IMR-90 (cell line): ENCODE measurements around the gene CCDC28B. TPM values are rescaled to one million over a fixed set of nuclear protein-coding genes. Genes with fewer than 3 reads are reported as not detected.

Source experiments
- ATAC-seq: fragments of 200-7000 bp; cut with Tn5 transposase; 2 replicates; pipeline ENCODE4 v1.9.1; 2020; ENCODE audit warnings: low read depth, mild to moderate bottlenecking, moderate library complexity
- BruUV-seq: library from RNA; stranded (reverse); fragments of 400-500 nt; replicated peaks from 2 replicates; lab custom pipeline; 2021; lab: Mats Ljungman, UMichigan
- CTCF ChIA-PET: fragments of 300-600 bp; formaldehyde crosslinking; extraction: SDS; loops from one replicate; lab custom pipeline; 2021; ENCODE audit warnings: antibody characterized with exemption; lab: Yijun Ruan, JAX
- POLR2A ChIA-PET: fragments of 300-600 bp; sonication (Branson Sonifier 250); formaldehyde crosslinking; loops from one replicate; lab custom pipeline; 2022; ENCODE audit warnings: antibody characterized with exemption; ENCODE audit not compliant: unreplicated experiment; lab: Charles Lee
- DNase-seq: peaks from one replicate; pipeline ENCODE4 v3.0.0; 2013
- H2AFZ ChIP-seq: replicated peaks from 2 replicates; pipeline ENCODE3; 2013; ENCODE audit warnings: low read length, mild to moderate bottlenecking; ENCODE audit not compliant: poor library complexity
- H2AK5ac ChIP-seq: 2 replicates; pipeline ENCODE4 v1.6.1; 2013; ENCODE audit warnings: low read depth, low read length, inconsistent platforms
- H2AK9ac ChIP-seq: replicated peaks from 2 replicates; pipeline ENCODE3; 2013; ENCODE audit warnings: mild to moderate bottlenecking, low read depth, low read length, moderate library complexity; ENCODE audit not compliant: poor library complexity
- H2BK120ac ChIP-seq: 2 replicates; pipeline ENCODE4 v1.6.1; 2013; ENCODE audit warnings: low read depth, low read length, inconsistent platforms
- H2BK15ac ChIP-seq: 3 replicates; pipeline ENCODE4 v1.6.1; 2013; ENCODE audit warnings: low read depth, low read length, inconsistent platforms
- H2BK20ac ChIP-seq: 2 replicates; pipeline ENCODE4 v1.6.1; 2013; ENCODE audit warnings: low read depth, mild to moderate bottlenecking, inconsistent platforms, low read length, moderate library complexity
- H2BK5ac ChIP-seq: 2 replicates; pipeline ENCODE4 v1.6.1; 2013; ENCODE audit warnings: mild to moderate bottlenecking, low read depth, low read length, inconsistent platforms; ENCODE audit not compliant: poor library complexity, severe bottlenecking
- H3K14ac ChIP-seq: replicated peaks from 2 replicates; pipeline ENCODE4 v1.6.1; 2013; ENCODE audit warnings: low read depth, low read length, inconsistent platforms
- H3K18ac ChIP-seq: 2 replicates; pipeline ENCODE4 v1.6.1; 2013; ENCODE audit warnings: low read depth, low read length, control low read depth
- H3K23ac ChIP-seq: 2 replicates; pipeline ENCODE4 v1.6.1; 2013; ENCODE audit warnings: low read depth, low read length, inconsistent platforms
- H3K27ac ChIP-seq: 2 replicates; pipeline ENCODE4 v1.5.1; 2013; ENCODE audit warnings: mild to moderate bottlenecking, control low read depth, low read length; ENCODE audit not compliant: insufficient read depth
- H3K27me3 ChIP-seq: 2 replicates; pipeline ENCODE4 v1.6.1; 2013; ENCODE audit warnings: low read length; ENCODE audit not compliant: control insufficient read depth, insufficient read depth
- H3K36me3 ChIP-seq: 2 replicates; pipeline ENCODE4 v1.6.1; 2013; ENCODE audit warnings: low read length, mixed read lengths; ENCODE audit not compliant: control insufficient read depth, insufficient read depth
- H3K4ac ChIP-seq: 2 replicates; pipeline ENCODE4 v1.6.1; 2013; ENCODE audit warnings: low read depth, low read length, inconsistent platforms
- H3K4me1 ChIP-seq: 2 replicates; pipeline ENCODE4 v1.6.1; 2013; ENCODE audit warnings: low read length, mixed read lengths; ENCODE audit not compliant: control insufficient read depth, insufficient read depth
- H3K4me2 ChIP-seq: 2 replicates; pipeline ENCODE4 v1.6.1; 2013; ENCODE audit warnings: low read depth, mild to moderate bottlenecking, control low read depth, low read length, moderate library complexity
- H3K4me3 ChIP-seq: 2 replicates; pipeline ENCODE4 v1.5.1; 2013; ENCODE audit warnings: low read depth, mild to moderate bottlenecking, control low read depth, low read length, moderate library complexity; ENCODE audit not compliant: insufficient read depth
- H3K56ac ChIP-seq: 2 replicates; pipeline ENCODE4 v1.6.1; 2013; ENCODE audit warnings: low read length, inconsistent platforms; ENCODE audit not compliant: insufficient read depth; ENCODE audit errors: extremely low read depth
- H3K79me1 ChIP-seq, 2 experiments: 2 replicates each; pipeline ENCODE4 v1.6.1; 2013; ENCODE audit warnings: low read length in 2 of 2, inconsistent platforms in 1 of 2, low read depth in 1 of 2
- H3K9ac ChIP-seq: 2 replicates; pipeline ENCODE4 v1.6.1; 2013; ENCODE audit warnings: low read depth, low read length, control low read depth
- H3K9me1 ChIP-seq: 2 replicates; pipeline ENCODE4 v1.6.1; 2013; ENCODE audit warnings: low read length, inconsistent platforms; ENCODE audit not compliant: insufficient read depth
- H3K9me3 ChIP-seq: 2 replicates; pipeline ENCODE4 v1.6.1; 2013; ENCODE audit warnings: low read length; ENCODE audit not compliant: control insufficient read depth, insufficient read depth
- H4K20me1 ChIP-seq: 2 replicates; pipeline ENCODE4 v1.6.1; 2013; ENCODE audit warnings: low read length, inconsistent platforms; ENCODE audit not compliant: insufficient read depth
- H4K5ac ChIP-seq: 2 replicates; pipeline ENCODE4 v1.6.1; 2013; ENCODE audit warnings: mild to moderate bottlenecking, low read depth, low read length, control low read depth
- H4K8ac ChIP-seq, 2 experiments: 2 replicates each; pipeline ENCODE4 v1.6.1; 2013; ENCODE audit warnings: low read depth in 2 of 2, low read length in 2 of 2, control low read depth in 1 of 2, inconsistent platforms in 1 of 2
- H4K91ac ChIP-seq: 2 replicates; pipeline ENCODE4 v1.6.1; 2013; ENCODE audit warnings: low read depth, low read length, inconsistent platforms; ENCODE audit not compliant: insufficient read depth
- MAFK ChIP-seq: IDR thresholded peaks from 2 replicates; pipeline ENCODE4 v1.6.1; 2012; ENCODE audit warnings: low read depth, low read length, improper control_type of control experiment
- MXI1 ChIP-seq: IDR thresholded peaks from 2 replicates; pipeline ENCODE4 v1.6.1; 2012; ENCODE audit warnings: low read depth, mild to moderate bottlenecking, low read length, moderate library complexity, borderline replicate concordance
- RCOR1 ChIP-seq: IDR thresholded peaks from 2 replicates; pipeline ENCODE4 v1.6.1; 2012; ENCODE audit warnings: mild to moderate bottlenecking, low read length, improper control_type of control experiment; ENCODE audit not compliant: insufficient replicate concordance
- SMC3 ChIP-seq: fragments of 150-350 bp; IDR thresholded peaks from 2 replicates; pipeline ENCODE4 v1.6.1; 2016; ENCODE audit warnings: low read depth, mild to moderate bottlenecking, antibody characterized with exemption, low read length, moderate library complexity
- WGBS, 2 experiments: methylation state at CpG; one replicate each; pipeline versions ENCODE4 v1.1.5 to v1.1.7; 2013; ENCODE audit warnings: missing lambda C conversion rate in 2 of 2; ENCODE audit not compliant: insufficient read length in 1 of 2; ENCODE audit errors: extremely low coverage in 2 of 2; 5-methylcytosine and 5-hydroxymethylcytosine counted together
- dilution Hi-C: fragments of 300-500 bp; cut with HindIII; formaldehyde crosslinking; loops from one replicate; pipeline ENCODE4 v1.14.3; 2018; ENCODE audit warnings: low sequenced_read_pairs; ENCODE audit not compliant: unreplicated experiment
- in situ Hi-C: fragments of 300-500 bp; cut with MboI; formaldehyde crosslinking; loops from 3 replicates; pipeline ENCODE4 v1.14.3; 2019; ENCODE audit warnings: low sequenced_read_pairs, inconsistent platforms, mixed read lengths
- intact Hi-C: fragments of 100-400 bp; cut with micrococcal nuclease; formaldehyde crosslinking; loops from 2 replicates; pipeline ENCODE4 v1.10.0; 2022
- polyA plus RNA-seq, 3 experiments: library from polyadenylated mRNA; depleted of rRNA; stranded (reverse); fragments of >200 nt; gene quantifications; 2 replicates each; pipeline ENCODE4 v1.2.3, GENCODE V29; 2012; ENCODE audit warnings: low replicate concordance in 1 of 3
- total RNA-seq: library from RNA; depleted of rRNA; stranded (reverse); fragments of >200 nt; gene quantifications from 2 replicates; pipeline ENCODE4 v1.2.3, GENCODE V29; 2012

CCDC28B gene
- total and polyA plus RNA-seq, 2 of the 4 experiments (the other 2 are of a cell fraction), result 17.2 to 18.4 TPM

DNA sequence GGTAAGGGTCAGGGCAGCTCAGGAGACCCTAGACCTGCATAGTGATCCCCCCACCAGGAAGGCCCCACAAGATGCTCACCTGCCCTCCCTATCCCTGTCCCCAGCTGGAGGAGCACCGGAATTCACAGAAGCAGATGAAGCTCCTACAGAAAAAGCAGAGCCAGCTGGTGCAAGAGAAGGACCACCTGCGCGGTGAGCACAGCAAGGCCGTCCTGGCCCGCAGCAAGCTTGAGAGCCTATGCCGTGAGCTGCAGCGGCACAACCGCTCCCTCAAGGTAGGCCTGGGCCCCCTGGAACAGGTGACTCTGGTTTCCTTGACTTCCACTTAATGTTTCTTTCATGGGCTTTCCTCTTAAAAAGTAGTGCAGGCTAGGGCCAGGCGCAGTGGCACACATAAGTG, 12.5 kb upstream of the CCDC28B start:
- BruUV-seq, result no TSS peak
- Histone ChIP-seq H3K4me1 (peaks cover 11% of the 10 kb centered on the region), H3K27ac (no peak overlapping the region), H3K36me3 (peaks cover 77% of the 10 kb centered on the region), H2AK5ac (no peak overlapping the region), H2BK120ac (no peak overlapping the region), H3K4me2 (no peak overlapping the region), H3K4me3 (no peak overlapping the region), H3K79me1 (peaks cover 42 to 72% of the 10 kb centered on the region in 2 experiments), H2BK5ac (no peak overlapping the region), H2AK9ac (no peak overlapping the region), H3K14ac (no peak overlapping the region), H3K27me3 (no peaks in the 10 kb centered on the region), H4K5ac (no peak overlapping the region), H4K8ac (no peak overlapping the region), H3K23ac (no peak overlapping the region), H2BK20ac (no peak overlapping the region), H3K9ac (no peak overlapping the region), H4K91ac (no peak overlapping the region), H3K4ac (no peak overlapping the region), H4K20me1 (peaks cover 49% of the 10 kb centered on the region), H3K56ac (no peak overlapping the region), H3K9me1 (peaks cover 14% of the 10 kb centered on the region; the same call in 1 of the 2 replicates), H3K18ac (no peak overlapping the region), H2AFZ (no peak overlapping the region), H2BK15ac (no peak overlapping the region), H3K9me3 (no peaks in the 10 kb centered on the region)
- no peak for ATAC-seq
- in situ Hi-C loops (no loop called here), dilution Hi-C loops (no loop called here), intact Hi-C loops (no loop called here)
- ChIA-PET CTCF (no interaction called here), POLR2A (no interaction called here)
- DNase-seq, result no peak
- 92% methylated on average over 2 of the region's 9 CpGs; no CpG with 5 or more reads in 1 of the 2 experiments for WGBS, 2 experiments
- no peak for TF ChIP-seq MXI1
- TF ChIP-seq MAFK, result no peak
- no peak for TF ChIP-seq RCOR1
- TF ChIP-seq SMC3, result no peak
